Suprapubic skin (tissue), 3 donors: ENCODE measurements around the gene EMILIN1.

Source experiments
- POLR2AphosphoS5 ChIP-seq, 3 donors: sonication (generic); formaldehyde crosslinking; IDR thresholded peaks; one replicate each; pipeline ENCODE4 v1.6.1; 2017; ENCODE audit warnings: antibody characterized with exemption in 3 of 3
- TF ChIP-seq, protein P1 (sequence below), 2 donors: fragments of 200-600 bp in 1 of 2; fragments of 450-650 bp in 1 of 2; sonication (generic) in 1 of 2; IDR thresholded peaks; one replicate each; pipeline ENCODE4 v1.5.1; 2016 to 2019; ENCODE audit warnings: antibody characterized with exemption in 2 of 2, mild to moderate bottlenecking in 1 of 2, moderate library complexity in 1 of 2

DNA sequence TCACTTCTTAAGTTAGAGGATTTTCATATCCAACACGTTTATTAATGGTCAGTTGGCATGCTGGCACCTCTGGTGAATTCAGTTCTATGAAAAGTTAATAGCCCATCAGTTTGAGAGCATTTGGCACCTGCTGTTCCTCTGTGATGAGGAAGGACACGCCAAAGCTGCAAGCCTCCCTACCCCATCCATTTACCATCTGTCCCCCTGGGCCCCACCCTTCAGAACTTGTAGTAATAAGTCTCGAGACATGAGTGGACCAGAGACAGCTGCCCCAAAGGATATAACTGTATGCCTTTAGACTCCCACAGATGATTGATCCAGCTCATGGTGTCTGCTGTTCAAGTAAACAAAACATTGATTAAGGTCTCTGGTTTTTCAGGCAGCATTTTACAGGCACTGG, 13.3 kb upstream of the EMILIN1 start:
- TF ChIP-seq, protein P1, sequence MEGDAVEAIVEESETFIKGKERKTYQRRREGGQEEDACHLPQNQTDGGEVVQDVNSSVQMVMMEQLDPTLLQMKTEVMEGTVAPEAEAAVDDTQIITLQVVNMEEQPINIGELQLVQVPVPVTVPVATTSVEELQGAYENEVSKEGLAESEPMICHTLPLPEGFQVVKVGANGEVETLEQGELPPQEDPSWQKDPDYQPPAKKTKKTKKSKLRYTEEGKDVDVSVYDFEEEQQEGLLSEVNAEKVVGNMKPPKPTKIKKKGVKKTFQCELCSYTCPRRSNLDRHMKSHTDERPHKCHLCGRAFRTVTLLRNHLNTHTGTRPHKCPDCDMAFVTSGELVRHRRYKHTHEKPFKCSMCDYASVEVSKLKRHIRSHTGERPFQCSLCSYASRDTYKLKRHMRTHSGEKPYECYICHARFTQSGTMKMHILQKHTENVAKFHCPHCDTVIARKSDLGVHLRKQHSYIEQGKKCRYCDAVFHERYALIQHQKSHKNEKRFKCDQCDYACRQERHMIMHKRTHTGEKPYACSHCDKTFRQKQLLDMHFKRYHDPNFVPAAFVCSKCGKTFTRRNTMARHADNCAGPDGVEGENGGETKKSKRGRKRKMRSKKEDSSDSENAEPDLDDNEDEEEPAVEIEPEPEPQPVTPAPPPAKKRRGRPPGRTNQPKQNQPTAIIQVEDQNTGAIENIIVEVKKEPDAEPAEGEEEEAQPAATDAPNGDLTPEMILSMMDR (IDR thresholded peaks at IDR 0.05), result no peak
- no peak for TF ChIP-seq POLR2AphosphoS5 (IDR thresholded peaks at IDR 0.05)
